Mesodermal cell (in vitro differentiated cells): ENCODE data around the gene DSTYK.

ENCODE experiments used
- H3K27ac ChIP-seq: 2 replicates; pipeline ENCODE4 v1.7.0; 2013; ENCODE audit warnings: mild to moderate bottlenecking, low read depth, low read length, moderate library complexity; ENCODE audit not compliant: severe bottlenecking
- H3K36me3 ChIP-seq: 2 replicates; pipeline ENCODE4 v1.7.1; 2013; ENCODE audit warnings: mild to moderate bottlenecking, low read length, moderate library complexity; ENCODE audit not compliant: control insufficient read depth, insufficient read depth
- H3K4me1 ChIP-seq: one replicate; pipeline ENCODE4 v1.7.1; 2013; ENCODE audit warnings: mild to moderate bottlenecking, low read length; ENCODE audit not compliant: insufficient read depth, control insufficient read depth, poor library complexity, severe bottlenecking
- H3K4me3 ChIP-seq: 2 replicates; pipeline ENCODE4 v1.7.0; 2013; ENCODE audit warnings: low read length, control low read depth, mild to moderate bottlenecking; ENCODE audit not compliant: insufficient read depth, poor library complexity, severe bottlenecking; ENCODE audit errors: extremely low read depth
- H3K9me3 ChIP-seq: 2 replicates; pipeline ENCODE4 v1.7.1; 2013; ENCODE audit warnings: mild to moderate bottlenecking, low read length, moderate library complexity; ENCODE audit not compliant: control insufficient read depth
- WGBS, 2 experiments: methylation state at CpG; one replicate each; pipeline ENCODE4 v1.1.5; 2013; ENCODE audit warnings: missing lambda C conversion rate in 2 of 2; ENCODE audit not compliant: insufficient coverage in 2 of 2; 5-methylcytosine and 5-hydroxymethylcytosine counted together

Gene DSTYK

GRCh38 chr1:205229916-205230700 lies 18.6 kb upstream of the DSTYK start:
- 73 to 86% methylated on average over 8 to 10 of the region's 10 CpGs for WGBS, 2 experiments
- H3K4me1 ChIP-seq, result peaks cover 7% of the 10 kb centered on the region
- no peaks in the 10 kb centered on the region for H3K36me3 ChIP-seq
- H3K4me3 ChIP-seq, result no peak overlapping the region
- no peaks in the 10 kb centered on the region for H3K9me3 ChIP-seq
- H3K27ac ChIP-seq, result no peak overlapping the region

DNA sequence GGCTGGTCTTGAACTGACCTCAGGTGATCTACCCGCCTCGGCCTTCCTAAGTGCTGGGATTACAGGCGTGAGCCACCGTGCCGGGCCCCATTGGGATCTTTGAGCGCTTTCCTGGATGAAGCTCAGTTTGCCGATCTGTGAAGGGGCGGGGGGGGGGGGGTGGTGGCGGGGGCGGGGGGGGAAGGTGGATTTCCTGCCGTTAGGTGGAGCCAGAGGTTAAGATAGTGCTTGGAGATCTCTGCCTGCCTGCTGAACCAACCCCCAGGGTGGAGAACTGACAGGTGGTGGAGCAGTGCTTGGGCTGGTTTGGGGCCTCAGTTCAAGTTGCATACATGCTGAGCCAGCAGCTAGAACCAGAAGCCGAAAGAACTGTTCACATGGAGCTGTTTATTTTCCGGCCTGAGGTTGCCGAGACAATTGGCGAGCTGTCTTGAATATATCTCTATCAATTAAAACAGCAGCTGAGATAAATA lies 17.9 kb upstream of the DSTYK start:
- Histone ChIP-seq H3K4me3 (peak overlapping the region; percentile 48), H3K27ac (no peak overlapping the region), H3K9me3 (no peaks in the 10 kb centered on the region), H3K4me1 (peaks cover 7% of the 10 kb centered on the region), H3K36me3 (no peaks in the 10 kb centered on the region)
- 30 to 65% methylated on average over 3 to 5 of the region's 15 CpGs for WGBS, 2 experiments

GRCh38 chr1:205228093-205228521 lies 16.6 kb upstream of the DSTYK start:
- H3K4me3 ChIP-seq, result peak overlapping the region; percentile 48
- no peak overlapping the region for H3K27ac ChIP-seq
- no peaks in the 10 kb centered on the region for H3K36me3 ChIP-seq
- H3K9me3 ChIP-seq, result no peaks in the 10 kb centered on the region
- peaks cover 7% of the 10 kb centered on the region for H3K4me1 ChIP-seq
- WGBS, 2 experiments, result 0% methylated on average over 9 to 23 of the region's 27 CpGs

- Histone ChIP-seq H3K4me3 (peak within 1 kb of the TSS; percentile 51), H3K4me1 (peaks cover 7% of the 10 kb centered on the region), H3K9me3 (no peaks in the 10 kb centered on the region), H3K27ac (no peak within 1 kb of the TSS), H3K36me3 (no peaks in the 10 kb centered on the region)
- 0% methylated on average over 7 to 29 of the region's 44 CpGs for WGBS, 2 experiments
Measured at GRCh38 chr1:205227584-205228013, 16.1 kb upstream of the DSTYK start, which contains the start of gene TMCC2. Gene TMCC2, plus strand, starts transcription at chr1:205227946. Its CDS starts 619 bp downstream, at chr1:205228565.

DNA sequence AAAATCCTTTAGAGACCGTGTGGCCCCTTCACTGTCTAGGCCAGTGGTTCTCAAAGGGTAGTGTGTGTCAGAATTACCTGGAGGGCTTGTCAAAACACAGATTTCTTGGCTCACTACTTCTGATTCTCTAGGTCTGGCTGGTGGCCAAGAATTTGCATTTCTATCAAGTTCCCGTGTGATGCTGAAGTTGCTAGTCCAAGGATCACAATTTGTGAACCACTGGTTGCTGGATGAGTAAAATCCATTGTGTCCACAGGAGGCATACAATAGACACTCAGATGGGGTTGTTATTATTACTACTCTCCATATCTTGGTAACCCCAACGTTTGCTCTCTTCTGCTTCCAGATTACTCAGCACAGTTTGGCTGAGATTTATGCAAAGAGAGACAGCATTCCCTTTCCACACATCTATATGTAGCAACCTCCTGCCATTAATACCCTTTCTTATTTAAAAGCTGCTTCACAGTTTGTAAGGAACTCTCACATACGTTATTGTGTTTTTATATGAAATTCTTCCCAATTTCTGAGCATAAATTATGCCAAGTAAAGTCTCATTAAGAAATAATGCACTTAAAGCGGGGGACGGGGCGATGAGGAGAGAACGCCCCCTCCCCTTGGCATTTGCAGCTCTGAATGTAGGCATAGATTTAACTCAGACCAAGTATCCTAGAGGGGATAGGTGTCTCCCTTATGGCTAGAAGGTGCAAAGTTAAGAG lies 15.5 kb upstream of the DSTYK start:
- Histone ChIP-seq H3K9me3 (no peaks in the 10 kb centered on the region), H3K4me1 (peaks cover 7% of the 10 kb centered on the region), H3K4me3 (peak overlapping the region; percentile 51), H3K27ac (no peak overlapping the region), H3K36me3 (no peaks in the 10 kb centered on the region)
- WGBS, 2 experiments, result 24 to 26% methylated on average over 6 of the region's 8 CpGs

- H3K27ac ChIP-seq, result no peak overlapping the region
- no peaks in the 10 kb centered on the region for H3K9me3 ChIP-seq
- H3K36me3 ChIP-seq, result no peaks in the 10 kb centered on the region
- peaks cover 7% of the 10 kb centered on the region for H3K4me1 ChIP-seq
- 86 to 93% methylated on average over 6 to 7 of the region's 11 CpGs for WGBS, 2 experiments
- no peak overlapping the region for H3K4me3 ChIP-seq
Measured at GRCh38 chr1:205225901-205226765, 14.6 kb upstream of the DSTYK start.

GRCh38 chr1:205224736-205225135 lies 13.2 kb upstream of the DSTYK start:
- H3K36me3 ChIP-seq, result no peaks in the 10 kb centered on the region

DNA sequence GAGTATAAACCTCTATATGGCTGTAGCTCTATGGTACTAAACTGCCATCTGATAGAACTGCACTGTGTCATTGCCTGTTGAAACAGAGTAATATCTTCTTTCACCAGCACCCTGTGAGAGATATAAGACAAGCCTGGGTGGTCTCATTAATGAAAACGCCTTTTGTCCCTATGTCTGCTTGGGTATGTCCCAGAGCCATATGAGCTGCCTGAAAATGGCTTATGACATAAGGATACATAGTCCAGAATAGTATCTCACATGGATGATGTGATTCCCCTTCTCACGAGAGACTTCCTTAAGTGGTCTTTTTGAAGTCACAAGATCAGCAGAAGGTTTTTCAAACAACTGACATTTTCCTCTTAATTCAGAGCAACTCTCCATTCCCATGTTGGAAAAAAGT lies 8.9 kb upstream of the DSTYK start:
- H3K4me1 ChIP-seq, result no peaks in the 10 kb centered on the region
- 93 to 100% methylated on average over 2 of the region's 2 CpGs for WGBS, 2 experiments
- no peak overlapping the region for H3K27ac ChIP-seq
- H3K9me3 ChIP-seq, result no peaks in the 10 kb centered on the region
- no peak overlapping the region for H3K4me3 ChIP-seq
- no peaks in the 10 kb centered on the region for H3K36me3 ChIP-seq

More at GRCh38 chr1:205224736-205225135, 13.2 kb upstream of the DSTYK start:
- H3K27ac ChIP-seq, result no peak overlapping the region
- peaks cover 6% of the 10 kb centered on the region for H3K4me1 ChIP-seq
- no peaks in the 10 kb centered on the region for H3K9me3 ChIP-seq
- H3K4me3 ChIP-seq, result no peak overlapping the region

DNA sequence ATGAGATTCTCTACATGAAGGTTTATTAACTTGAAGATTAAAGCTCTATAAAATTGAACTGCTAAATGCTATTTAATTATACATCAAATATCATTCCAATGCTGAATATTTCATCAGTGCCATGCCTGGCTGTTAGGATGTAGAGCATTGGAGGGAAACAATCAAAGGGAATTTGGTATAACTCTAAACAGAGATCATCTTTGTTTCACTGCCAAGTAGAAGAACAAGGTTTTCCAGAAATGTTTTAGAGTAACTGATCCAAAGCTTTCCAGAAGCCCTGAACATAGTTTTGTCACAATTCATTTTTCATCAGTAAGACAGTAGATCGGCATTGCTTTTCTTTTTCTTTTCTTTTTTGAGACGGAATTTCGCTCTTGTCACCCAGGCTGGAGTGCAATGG lies 5.9 kb upstream of the DSTYK start:
- no peak overlapping the region for H3K27ac ChIP-seq
- 78 to 89% methylated on average over 3 of the region's 3 CpGs for WGBS, 2 experiments

DNA sequence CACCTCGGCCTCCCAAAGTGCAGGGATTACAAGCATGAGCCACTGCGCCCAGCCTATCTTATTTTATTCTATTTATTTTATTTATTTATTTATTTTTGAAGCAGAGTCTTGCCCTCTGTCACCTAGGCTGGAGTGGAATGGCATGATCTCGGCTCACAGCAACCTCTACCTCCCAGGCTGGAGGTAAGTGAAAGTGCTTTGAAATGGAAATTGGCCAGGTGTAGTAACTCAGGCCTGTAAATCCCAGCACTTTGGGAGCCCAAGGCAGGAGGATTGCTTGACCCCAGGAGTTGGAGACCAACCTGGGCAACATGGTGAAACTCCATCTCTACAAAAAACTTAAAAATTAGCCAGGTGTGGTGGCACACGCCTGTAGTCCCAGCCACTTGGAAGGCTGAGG lies 5.1 kb upstream of the DSTYK start:
- Histone ChIP-seq H3K27ac (no peak overlapping the region), H3K9me3 (no peaks in the 10 kb centered on the region), H3K36me3 (no peaks in the 10 kb centered on the region), H3K4me3 (no peak overlapping the region), H3K4me1 (peaks cover 4% of the 10 kb centered on the region)
- WGBS, 2 experiments, result 100% methylated on average over 1 of the region's 4 CpGs; no CpG with 5 or more reads in 1 of the 2 experiments

More for the DNA sequence above, 5.9 kb upstream of the DSTYK start:
- Histone ChIP-seq H3K9me3 (no peaks in the 10 kb centered on the region), H3K4me3 (no peak overlapping the region), H3K36me3 (no peaks in the 10 kb centered on the region), H3K4me1 (no peaks in the 10 kb centered on the region)
